Amniotic stem cell (primary cell): ENCODE results near the gene REG1B.

Experiments used
- DNase-seq: peaks from one replicate; lab custom pipeline; 2025; lab: John Stamatoyannopoulos, UW

The REG1B gene, protein sequence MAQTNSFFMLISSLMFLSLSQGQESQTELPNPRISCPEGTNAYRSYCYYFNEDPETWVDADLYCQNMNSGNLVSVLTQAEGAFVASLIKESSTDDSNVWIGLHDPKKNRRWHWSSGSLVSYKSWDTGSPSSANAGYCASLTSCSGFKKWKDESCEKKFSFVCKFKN

DNA sequence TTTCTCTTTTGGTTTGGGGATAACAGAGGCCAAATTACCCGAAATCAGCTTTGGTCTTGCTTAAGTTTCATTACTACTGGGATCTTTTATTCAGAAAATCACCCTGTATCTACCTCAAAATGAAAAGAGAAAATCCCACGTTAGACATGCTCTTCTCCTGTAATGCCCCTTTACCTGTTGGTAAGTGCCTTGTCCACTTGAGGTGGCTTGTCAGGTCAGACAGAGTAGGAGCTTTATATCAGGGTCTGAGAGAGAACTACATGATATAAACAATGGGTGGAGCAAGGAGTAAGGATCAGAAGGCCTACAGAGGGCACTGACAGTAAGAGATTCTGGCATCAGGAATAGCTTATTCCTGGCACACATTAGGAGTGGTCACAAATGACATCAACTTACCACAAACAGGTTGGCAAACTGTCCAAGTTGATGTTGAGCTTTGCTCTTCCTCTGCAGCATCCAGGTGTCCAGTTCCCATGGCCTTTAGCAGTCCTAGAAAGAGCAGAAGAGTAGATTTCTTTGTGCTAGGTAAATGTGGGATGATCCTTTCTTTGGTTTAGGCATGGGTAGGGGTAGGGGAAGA is at the start of gene REG1B:
REG1B (minus strand) TSS at position 209 of the 580 bp plus-strand sequence. CDS start 381 bp downstream, outside the sequence.
- DNase-seq, result no peak

DNA sequence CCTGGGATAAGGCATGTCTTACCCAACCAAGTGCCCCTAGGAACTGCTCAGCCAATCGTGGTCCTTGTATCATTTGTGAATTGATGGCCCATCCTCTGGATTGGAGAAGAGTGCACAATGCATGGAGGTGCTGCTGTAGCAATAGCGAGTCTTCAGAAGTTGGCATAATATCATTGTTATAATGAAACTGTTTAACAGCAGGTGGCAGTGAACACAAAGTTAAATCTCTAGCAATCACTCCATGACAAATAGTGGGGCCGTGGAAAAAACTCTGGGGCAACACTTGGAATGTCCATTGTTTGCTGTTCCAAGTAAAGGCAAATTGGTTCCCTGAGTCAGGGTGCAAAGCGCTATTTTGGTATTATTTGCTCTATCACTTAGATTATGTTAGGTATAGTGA is 43.9 kb upstream of the REG1B start:
- no peak for DNase-seq

DNA sequence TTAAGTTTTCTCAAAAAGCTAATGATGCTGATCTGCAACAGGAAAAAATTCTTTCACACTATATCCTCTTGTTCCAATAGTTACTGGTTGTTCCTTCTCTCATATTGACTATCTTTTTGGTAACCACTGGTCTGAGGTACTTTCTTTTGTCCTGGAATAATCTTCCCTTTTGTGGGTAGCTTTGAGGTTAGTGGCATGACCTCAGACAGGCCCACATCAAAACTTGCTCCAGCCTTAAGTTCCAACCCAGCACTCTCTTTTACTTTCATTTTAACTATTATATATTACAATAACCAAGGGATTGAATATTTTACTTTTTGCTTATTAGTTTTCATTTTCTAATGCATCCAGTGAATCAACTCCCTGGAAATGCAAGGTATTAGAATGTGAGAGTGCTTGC is 42.0 kb upstream of the REG1B start:
- DNase-seq, result no peak

DNA sequence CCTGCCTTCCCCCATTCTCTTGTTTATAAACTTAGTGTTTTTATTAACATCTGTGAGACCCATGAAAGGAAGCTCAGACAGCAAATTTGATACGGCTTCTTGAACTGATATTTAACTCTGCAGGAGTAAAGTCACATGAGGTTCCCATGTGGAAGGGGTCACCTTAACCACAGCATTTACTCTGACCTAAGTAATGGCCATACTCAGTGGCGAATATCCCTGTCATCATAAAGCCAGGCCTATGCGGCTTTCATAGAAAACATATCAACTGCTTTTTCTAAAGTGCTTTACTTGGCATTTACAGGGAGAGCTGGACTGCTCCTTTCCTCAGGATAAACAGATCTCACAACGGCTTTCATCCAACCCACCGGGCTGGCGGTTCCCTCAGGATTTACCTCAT is 41.5 kb upstream of the REG1B start:
- DNase-seq, result no peak

DNA sequence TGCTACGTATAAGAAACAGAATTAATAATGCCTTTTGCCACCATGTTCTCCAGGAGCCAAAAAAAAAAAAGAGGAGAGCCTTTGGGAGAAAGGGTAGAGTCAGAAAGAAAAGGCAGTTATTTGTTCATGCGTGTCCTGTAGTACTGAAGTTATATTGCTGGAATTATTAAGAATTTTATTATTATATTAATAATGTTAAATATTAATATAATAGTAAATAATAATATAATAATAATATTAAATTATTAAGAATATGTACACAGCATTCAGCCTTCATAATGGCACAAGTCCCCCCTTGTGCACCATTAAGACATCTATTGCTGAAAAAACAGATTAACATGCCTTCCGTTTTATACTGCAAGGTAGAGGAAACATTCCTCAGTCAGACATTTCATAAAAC is 40.6 kb upstream of the REG1B start:
- DNase-seq, result no peak

DNA sequence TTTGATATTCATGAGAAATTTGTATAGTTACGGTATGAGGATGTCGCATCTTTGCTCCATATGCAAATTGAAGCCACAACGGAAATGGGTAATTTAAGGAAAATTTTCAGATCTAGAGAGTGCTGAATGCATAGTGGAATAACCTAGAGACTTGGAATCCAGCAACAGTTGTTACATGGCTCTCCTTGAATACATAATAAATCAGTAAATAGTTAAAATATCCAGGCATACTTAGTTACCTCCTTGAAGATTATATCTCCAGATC is 37.9 kb upstream of the REG1B start:
- DNase-seq, result no peak

DNA sequence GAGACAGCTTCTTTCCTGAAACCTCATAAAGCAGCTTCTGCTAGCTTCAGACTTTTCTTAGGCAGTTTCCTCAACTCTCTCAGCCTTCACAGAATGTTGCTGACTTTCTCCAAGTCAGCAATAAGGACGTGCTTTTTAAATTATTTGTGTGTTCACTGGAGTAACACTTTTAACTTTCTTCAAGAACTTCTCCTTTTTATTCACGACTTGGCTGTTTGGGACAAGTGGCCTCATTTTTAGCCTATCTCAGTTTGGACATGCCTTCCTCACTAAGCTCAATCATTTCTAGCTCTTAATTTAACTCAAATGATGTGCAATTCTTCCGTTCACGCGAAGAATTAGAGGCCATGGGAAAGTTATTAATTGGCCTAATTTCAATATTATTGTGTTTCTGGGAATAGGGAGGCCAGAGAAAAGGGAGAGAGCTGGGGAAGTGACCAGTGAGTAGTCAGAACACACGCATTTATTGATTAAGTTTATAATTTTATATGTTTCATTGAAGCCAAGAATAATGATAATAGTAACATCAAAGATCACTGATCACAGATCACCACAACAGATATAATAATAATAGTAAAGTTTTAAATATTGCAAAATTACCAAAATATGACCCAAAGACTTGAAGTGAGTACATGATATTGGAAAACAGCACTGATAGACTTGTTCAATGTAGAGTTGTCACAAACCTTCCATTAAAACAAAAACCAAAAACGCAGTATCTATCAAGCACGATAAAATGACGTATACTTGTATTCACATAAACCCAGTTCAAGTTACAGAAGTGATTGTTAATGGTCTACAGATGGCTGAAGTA is 37.3 kb upstream of the REG1B start:
- no peak for DNase-seq

DNA sequence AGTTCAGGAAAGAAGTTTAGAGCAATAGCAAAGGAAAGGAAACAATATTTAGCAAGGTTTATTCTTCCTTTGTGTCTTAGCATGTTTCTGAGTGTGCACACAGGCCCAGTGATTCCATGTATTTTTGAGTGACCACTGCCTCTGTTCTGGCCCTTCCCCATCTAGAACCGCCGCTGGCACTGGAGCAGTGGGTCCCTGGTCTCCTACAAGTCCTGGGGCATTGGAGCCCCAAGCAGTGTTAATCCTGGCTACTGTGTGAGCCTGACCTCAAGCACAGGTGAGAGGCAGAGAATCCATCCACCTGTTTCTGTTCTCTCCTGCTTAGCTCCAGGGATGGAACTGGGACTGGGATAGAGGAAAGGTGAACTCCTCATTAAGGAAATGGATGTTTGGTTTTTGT is 34.9 kb upstream of the REG1B start:
- DNase-seq, result no peak

DNA sequence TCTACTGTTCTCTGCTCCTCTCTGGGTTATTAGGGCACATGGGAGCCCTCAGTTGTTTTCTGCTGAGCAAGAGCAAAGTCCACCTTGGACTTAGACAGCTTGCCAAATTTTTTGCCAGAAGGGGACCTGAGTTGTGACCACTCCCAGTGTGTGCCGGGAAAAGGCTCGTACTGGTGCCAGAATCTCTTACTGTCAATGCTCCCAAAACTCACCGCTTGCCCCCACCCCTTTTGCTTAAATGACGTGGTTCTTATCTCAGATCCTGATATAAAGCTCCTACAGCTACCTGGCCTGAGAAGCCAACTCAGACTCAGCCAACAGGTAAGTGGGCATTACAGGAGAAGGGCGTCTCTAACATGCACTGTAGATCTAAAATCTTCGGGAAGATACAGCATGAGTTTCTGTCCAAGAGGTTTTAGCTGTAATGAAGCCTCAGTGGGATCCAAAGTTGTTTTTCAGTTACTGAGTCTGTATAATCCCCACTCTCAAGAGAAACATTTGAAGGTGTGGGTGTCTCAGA is 32.5 kb upstream of the REG1B start, which contains the start of gene REG1A:
REG1A (plus strand) TSS at position 295 of the 520 bp plus-strand sequence. CDS start 374 bp downstream, outside the sequence.
- no peak for DNase-seq

DNA sequence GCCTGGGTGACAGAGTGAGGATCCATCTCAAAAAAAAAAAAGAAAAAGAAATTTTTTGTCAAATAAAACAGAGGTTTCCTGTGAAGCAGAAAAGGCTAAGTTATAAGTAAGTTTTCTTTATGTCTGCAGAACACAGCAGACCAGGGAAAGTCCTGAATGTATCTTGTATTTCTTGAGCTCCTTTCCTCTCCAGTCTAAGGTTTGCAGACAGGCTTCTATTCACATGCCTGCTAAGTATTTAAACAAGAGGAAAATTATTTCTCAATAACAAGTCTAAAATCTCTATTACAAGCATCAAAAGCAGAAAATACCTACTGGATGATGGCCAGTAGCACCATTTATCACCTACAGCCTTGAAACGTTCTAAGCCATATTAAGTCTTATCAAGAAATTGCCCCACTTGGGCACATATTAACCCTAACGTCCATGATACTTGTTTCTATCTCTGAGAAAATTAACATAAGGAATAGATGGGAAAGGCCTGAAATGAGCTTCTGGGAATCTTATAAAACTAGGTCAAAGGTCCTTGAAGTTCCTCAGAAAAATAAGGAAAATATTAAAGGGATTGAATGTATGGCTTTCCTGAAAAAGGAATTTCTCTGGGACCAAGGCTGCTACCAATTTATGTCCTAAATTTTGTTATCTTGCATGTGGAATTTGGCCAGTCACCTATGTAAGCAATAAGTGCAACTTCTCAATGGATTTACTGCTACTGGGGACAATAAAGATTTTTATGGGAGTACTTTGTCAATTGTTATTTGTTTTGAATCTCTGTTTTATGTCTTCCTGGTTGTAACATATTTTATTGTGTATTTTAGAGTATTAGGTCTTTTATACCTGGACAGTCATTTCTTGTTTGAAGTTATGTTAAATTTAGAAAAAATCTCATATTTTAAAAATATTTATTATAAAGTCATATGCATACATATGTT is 29.5 kb upstream of the REG1B start:
- DNase-seq, result no peak

DNA sequence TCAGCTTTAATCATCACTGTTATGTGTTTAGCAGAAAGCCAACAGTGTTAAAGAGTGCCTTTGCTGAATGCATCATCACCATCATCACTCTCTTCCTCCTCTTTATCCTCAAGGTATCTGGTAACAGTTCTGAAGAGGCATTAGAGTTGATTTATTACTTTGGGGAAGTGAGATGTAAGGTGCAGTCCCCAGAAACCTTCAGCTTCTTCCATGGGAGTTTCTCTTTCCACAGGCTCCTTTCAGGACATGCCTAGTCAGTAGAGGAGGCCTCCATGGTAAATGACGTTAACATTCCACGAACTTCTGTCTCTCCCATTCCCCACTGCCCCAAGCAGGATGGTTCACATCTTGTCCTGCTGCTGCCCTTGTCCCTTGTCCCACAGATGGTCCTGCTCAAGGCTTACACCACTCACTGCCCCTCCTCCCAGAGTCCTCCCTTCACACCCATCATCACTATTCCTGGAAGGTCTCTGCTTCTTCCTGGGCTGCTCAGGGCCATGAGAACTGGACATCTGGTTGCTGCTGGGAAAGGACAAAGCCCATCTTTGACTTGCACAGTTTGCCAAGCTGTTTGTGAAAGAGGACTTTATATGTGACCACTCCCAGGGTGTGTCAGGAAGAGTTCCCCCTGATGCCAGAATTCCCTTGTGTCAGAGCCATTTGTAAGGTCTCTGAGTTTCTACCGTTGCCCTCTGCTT is 27.2 kb upstream of the REG1B start:
- DNase-seq, result no peak

DNA sequence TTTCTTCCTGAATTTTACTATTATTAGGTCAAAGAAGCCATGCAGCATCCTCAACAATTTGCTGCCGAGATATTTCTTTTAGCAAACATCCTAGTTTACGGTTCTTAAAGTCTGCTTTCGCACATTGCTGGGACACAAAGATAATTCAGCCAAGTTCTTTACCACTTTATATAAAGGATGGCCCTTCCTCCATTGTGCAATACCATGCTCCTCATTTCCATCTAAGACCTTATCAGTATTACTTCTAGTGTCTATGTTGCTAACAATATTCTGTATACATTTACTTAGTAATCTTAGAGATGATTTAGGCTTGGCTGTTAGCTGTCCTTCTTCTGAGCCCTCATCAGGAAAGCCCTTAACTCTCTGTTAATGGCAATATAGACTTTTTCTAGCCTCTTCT is 24.5 kb upstream of the REG1B start:
- DNase-seq, result no peak

DNA sequence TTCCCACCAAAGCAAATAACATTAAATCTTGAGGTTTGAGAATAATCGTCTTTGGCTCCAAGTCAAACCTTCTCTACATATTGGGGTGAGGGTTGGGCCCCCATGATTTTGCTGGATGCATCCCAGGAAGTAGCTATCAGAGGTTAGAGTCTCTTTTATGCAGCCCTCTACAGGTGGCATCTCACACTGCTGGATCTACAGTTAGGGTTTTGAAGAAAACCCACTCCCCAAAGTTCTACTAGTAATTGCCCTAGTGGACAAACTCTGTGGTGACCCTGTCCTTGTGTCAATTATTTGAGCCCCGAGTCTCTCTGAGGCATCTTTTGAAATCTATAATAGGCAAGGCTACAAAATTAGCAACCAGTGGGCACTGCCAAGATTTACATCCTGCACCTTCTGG is 17.5 kb upstream of the REG1B start:
- no peak for DNase-seq

DNA sequence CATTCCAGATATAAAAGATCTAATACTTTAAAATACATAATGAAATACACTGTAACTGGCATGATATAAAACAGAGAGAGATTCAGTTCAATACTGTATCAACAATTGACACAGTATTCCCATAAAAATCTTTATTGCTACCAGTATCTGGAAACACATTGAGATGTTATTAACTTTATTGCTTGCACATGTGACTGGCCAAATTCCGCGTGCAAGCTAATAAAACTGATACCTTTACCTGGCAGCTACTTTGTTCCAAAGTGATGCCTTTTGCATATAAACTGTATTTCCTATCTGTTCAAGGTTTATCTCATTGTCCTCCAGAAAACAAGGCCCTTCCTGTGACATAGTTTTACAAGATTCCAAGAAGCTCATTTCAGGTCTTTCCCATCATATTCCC is 15.4 kb upstream of the REG1B start:
- DNase-seq, result no peak

DNA sequence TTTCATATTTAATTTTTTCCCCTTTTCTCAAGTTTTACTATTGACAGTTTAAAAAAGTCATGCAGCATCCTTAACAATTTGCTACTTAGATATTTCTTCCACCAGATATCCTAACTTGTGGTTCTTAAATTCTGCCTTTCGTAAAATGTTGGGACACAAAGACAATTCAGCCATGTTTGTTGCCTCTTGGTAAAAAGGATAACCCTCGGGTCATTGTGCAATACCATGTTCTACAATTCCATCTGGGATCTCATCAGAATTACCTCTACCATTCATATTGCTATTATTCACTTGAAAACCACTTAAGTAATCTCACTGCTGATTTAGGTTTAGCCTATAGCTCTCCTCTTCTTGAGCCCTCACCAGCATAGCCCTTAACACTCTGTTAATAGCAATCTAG is 13.2 kb upstream of the REG1B start:
- no peak for DNase-seq

DNA sequence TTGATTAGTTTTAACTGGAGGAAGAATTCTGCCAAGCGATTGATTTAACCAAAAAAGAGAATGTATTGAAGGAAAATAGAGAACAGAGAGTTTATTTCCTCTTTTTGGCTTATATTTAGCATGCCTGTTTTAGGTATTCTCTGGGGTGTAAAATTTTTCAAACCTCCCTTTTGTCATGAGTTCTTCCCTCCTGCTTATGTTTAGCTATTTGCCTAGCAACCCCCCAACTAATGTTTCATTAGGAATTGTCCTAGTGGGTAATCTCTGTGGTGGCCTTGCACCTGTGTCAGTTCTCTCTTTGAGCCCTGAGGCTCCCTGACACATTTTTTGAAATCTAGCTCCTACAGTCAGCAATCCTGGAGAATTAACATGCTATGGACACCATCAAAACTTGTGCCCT is 12.5 kb upstream of the REG1B start:
- no peak for DNase-seq

DNA sequence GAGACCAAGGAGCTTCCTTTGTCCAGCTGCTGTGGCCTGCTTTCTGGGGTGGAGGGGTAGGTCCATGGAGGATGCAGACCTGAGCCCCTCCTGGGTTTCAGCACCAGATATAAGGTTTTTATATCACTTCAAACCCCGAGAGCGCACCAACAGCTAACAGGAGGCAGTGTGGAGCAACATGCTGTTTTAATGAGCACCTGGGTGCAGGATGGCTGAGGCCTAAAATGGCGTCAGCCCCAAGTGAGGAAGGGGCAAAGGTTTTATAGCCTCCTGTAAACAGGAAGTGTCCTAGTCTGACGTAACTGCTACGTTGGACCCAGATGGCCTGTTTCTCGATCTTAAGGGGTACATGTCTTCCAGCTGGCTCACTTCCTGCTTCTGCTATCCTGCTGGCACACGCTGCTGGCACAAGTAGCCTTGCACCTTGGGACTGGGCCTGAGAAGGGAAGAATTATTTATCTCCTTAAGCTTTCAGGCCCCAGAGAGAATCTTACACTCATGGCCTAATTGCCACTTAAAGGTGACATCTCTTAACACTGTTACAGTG is 11.4 kb upstream of the REG1B start:
- no peak for DNase-seq

DNA sequence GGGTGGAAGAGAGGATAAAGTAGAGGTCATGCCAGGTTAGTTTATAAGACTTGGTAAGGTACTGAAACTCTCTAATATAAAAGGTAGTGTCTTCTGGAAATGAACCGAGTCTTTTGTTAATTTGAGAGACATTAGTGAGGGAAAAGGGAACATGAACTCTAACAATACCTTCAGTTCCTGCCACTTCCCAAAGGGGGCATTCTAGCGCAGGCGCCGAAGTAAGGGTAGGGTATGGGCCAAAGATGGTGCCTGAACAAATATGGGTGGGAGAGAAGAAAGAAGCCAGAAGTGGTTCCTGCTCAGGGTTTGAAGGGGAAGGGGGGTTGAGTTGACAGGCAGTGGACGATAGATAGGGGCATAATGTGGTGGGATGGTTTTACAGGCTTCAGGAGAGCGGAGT is 10.1 kb upstream of the REG1B start:
- DNase-seq, result no peak

DNA sequence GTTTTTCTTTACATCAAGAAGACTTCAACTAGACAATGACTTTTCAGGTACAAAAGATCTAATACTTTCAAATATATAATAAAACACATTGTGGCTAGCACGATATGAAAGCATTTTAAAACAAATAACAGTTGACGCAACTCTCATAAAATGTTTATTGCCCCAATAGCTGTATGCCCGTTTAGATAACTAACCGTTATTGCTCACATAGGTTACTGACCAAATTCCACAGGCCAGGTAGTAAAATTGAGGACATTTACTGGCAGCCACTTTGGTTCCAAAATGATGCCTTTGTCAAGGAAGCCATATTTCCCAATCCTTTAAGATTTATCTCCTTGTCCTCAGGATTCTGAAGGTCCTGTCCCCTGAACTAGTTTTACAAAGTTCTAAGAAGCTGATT is 2.9 kb upstream of the REG1B start:
- no peak for DNase-seq

DNA sequence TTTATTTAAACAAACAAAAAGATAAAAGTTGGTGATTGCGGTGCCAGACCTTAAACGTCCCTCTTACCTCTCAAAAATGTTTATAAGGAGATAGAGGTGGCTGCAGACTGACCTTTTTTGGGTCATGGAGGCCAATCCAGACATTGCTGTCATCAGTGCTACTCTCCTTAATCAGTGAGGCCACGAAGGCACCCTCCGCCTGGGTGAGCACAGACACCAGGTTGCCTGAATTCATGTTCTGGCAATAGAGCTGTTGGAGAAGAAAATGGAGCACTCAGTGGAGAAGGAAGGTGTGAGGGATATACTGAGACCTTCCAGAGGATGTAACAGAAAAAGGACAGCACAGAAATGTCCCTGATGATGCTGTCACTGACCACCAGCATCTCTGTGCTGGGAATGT is 1.5 kb downstream of the REG1B start:
- no peak for DNase-seq

DNA sequence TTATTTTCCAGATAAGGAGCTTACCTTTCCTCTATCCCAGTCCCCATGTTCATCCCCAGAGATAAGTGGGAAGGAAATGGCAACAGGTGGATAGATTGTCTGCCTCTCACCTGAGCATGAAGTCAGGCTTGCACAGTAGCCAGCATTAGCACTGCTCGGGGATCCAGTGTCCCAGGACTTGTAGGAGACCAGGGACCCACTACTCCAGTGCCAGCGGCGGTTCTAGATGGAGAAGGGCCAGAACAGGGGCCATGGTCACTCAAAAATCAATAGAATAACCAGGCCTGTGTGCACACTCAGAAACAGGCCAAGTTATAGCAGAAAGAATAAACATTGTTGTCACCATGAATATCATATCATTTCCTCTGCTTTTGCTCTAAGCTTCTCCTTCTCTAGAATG is 2.4 kb downstream of the REG1B start:
- no peak for DNase-seq
